Embryonic facial prominence (tissue), 1 donor: ENCODE results near the gene CEP126.

Experiments used
- DNase-seq: peaks from one replicate; pipeline ENCODE4 v3.0.0-alpha.2; 2016; ENCODE audit errors: extremely low spot score

CEP126 gene

DNA sequence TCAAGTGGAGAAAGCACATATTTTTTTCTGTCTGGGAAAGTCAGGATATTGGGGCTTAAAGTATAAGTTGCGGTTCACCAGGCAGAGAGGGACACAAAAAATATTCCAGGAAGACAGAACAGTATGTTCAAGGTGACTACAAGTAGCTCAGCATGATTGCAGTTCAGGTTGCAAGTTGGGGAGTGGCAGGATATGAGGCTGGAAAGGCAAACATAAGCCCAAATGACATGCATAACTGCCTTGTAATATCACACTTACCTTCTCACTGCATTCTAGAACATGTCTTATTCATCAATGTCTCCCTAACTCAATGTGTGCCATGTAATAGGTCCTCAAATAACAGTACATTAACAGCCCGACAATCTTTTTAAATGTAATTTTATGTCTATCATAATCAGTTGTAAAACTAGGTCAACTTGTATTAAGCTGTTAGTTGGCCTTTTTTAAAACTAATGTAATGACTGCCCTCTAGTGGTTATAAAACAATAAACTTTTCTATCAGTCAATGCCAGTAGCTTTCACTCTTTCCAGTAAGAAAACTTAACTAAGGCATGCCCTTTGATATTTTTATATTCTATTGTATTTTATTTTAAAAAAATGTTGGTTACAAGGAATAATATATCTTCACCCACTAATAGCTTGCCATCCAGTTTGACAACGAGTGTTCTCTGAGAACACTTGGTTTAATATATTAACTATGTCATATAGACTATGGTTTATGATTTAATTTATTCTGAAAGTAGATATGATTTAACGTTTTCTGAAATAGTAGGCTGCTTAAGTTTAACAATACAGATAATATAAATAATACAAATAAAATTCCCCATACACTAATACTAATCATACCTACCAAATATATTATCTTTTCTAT is 93.0 kb downstream of the CEP126 start:
- DNase-seq = peak; percentile 45

DNA sequence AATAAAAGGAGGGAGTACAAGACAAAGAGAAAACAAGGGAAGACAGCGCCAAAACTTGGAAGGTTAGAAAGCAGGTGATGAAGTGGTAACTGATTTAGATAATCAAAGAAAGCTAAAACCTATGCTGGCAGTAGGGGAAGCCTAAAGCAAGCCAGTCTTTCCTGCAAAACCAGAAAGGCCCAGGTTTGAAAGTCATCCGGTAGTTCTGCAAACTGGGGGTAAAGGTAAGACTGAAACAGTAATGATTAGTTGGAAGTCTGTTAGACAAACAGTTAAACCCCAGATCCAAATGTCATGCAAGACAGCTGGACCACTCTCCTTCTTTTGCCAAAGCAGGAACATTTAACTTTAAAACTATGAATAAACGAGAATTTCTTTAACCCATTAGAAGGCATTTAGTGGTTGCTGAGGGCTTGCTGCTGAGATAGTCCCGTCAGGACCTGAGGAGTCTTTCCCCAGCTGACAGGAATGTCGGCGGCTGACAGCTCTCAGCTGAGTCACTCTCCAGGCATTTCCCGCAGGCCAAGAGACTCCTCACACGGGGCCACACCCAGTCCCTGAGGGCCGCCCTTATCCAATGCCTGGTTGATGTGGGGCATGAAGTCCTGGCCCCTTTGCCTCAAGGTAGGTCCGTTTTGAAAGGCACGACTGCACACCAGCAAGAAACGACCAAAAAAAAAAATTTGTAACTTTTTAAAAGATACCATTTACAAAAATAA is 96.1 kb downstream of the CEP126 start:
- no peak for DNase-seq

DNA sequence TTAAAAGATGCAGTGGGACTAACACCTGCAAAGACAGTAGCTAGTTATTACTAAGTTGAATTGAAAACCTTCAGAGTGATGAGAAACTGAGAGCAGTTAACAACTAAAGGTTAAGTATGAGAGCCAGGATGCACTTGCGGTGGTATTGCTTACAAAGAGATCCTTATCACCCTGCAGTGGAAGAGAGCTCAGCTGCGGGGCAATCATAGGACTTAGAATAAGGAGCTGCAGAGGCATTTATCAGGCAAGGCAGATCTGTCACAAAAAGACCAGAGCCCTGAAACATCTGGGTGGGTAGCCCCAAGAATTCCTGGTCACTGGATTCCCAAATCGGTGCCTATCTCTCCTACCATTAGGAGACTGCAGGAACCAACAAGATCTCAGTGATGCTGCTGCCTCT is 98.1 kb downstream of the CEP126 start:
- no peak for DNase-seq

DNA sequence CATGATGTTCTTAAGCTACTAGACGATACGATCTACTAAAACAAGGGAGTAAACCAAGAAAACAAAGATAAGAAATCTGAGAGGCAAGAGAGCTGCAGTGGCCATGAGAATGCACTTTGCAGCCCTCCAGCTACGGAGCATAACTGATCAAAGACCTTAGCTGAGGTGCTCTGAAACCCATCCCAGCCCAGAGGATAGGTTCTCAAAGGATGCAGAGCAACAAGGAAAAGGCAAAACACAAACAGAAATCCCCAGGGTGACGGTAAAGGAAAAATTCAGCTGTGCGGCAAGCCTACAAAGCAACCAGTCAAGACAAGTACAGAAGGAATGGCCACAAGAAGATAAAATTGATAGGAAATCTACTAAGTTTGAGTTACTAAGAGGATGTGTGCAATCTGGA is 99.9 kb downstream of the CEP126 start:
- no peak for DNase-seq

DNA sequence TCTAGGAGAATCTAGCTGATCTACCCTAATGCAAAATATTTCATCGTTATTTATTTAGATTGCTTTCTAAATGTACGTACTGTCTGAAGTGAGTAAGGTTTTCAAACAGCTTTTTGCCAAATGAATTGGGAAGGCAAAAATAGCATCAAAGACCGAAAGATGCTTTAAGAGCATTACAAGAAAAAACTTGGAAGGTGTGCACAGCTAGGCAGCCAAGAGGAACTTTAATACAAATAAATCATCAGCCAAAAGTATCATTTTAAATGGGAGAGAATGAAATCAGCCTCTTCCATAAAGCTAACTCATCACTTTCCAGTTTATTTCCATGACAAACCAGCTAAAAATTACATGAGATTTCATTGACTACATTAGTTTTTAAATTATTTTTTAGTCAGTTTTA is 102.2 kb downstream of the CEP126 start:
- DNase-seq = no peak

DNA sequence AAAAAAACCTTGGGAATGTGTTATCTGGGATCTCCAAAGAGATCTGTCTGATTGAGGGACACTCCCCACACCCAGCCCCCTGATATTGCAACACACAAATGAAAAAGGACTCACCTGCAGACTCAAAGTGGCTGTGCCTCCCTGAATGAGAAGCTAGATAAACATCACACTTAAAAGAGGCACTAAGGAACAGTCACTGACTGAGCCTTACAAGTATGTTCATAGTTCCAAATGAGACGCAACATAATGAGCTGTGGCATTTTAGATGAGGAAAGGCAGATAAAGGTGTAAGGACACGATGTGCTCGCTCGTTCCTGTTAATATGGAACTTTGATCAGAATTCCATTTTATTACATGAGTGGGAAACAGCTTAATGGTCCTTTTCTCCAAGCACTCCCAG is 111.4 kb downstream of the CEP126 start:
- no peak for DNase-seq

DNA sequence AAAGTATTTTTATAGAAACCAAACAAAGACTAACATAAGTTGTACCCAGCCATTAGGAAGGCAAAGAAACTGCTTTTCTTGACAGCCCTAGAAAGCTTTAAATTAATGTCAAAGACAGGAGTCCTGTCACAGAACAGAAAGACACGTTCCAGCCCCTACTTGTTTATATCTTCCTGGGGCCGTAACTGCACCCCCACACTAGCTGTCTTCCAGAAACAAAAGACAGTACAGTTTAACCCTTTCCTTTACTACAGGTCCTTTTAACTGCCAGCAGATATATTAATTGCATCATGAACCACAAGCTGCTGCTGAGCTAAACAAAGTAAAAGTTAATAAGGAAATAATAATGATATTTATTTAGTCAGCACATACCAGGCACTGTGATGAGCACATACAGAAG is 112.1 kb downstream of the CEP126 start:
- DNase-seq = no peak

DNA sequence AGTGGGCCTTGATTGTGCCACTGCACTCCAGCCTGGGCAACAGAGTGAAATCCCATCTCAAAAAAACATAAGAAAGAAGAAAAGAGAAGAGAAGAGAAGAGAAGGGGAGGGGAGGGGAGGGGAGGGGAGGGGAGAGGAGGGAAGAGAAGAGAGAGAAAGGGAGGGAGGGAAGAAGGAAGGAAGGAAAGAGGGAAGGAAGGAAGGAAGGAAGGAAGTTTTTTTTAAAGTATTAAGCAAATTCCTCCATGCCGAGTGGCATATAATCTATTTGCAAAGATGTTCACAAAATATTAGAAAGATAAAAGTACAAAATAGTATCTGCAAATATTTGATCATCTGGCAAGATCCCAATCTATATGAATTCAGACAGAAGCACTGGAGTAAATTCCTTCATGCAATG is 121.9 kb downstream of the CEP126 start:
- DNase-seq = no peak

DNA sequence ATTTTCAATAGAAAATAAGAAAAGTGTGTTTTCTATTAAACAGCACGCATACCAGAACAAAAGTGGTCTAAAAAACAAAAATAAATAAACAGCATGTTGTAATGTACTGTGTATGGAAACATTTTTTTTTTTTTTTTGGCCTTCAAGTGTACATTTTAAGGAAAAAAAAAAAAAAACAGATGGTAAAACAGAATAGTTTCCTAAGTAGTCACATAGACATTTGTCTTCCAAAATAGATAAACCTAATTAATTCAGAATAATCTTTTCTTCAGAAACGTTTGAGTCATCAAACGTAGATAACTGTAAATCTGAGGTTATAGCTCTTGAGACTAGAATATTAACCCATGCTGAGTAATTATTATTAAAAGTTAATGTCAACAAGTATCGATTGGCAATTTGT is 132.0 kb downstream of the CEP126 start:
- peak; percentile 27 for DNase-seq

DNA sequence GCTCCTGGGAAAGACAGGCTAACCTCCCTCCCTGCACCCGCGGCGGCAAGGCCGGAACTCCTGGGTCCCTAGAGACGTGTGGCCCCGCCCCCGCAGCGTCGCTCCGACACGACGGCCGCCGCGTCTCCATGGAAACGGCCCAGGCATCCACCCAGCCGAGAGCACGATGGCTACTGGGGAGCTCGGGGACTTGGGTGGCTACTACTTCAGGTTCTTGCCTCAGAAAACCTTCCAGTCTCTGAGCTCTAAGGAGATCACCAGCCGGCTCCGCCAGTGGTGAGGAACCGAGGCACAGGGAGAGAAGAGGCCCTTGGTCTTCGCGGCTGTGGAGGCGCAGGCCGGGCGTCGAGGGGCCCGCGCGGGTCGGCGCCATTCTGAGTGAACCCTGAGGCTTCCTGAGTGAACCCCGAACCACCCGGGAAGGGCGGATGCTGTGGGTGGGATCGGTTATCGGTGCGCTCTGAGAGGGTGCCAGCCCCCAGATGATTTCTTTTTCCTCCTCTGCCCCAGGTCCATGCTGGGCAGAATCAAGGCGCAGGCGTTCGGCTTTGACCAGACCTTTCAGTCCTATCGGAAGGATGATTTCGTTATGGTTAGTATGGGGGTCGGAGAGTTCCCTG is 132.6 kb downstream of the CEP126 start, which contains the start of gene CFAP300:
TSS of gene CFAP300 (plus strand) at position 133 of the 620 bp plus-strand sequence. CDS start at position 167, 34 bp downstream.
- peak; percentile 61 for DNase-seq
